Ishikawa (cell line): ENCODE measurements around the gene NOL9.

Experiments
- EGR1 ChIP-seq: IDR thresholded peaks from 2 replicates; pipeline ENCODE4 v1.6.1; 2012
- EP300 ChIP-seq: IDR thresholded peaks from 2 replicates; pipeline ENCODE4 v1.6.1; 2012; ENCODE audit warnings: borderline replicate concordance
- MAX ChIP-seq: IDR thresholded peaks from 2 replicates; pipeline ENCODE4 v1.6.1; 2012
- RAD21 ChIP-seq: IDR thresholded peaks from 2 replicates; pipeline ENCODE4 v1.6.1; 2012; ENCODE audit warnings: low read depth
- YY1 ChIP-seq: IDR thresholded peaks from 2 replicates; pipeline ENCODE4 v1.6.1; 2012; ENCODE audit warnings: low read depth
- TF ChIP-seq, protein P1 (sequence below): IDR thresholded peaks from 2 replicates; pipeline ENCODE4 v1.6.1; 2012

DNA sequence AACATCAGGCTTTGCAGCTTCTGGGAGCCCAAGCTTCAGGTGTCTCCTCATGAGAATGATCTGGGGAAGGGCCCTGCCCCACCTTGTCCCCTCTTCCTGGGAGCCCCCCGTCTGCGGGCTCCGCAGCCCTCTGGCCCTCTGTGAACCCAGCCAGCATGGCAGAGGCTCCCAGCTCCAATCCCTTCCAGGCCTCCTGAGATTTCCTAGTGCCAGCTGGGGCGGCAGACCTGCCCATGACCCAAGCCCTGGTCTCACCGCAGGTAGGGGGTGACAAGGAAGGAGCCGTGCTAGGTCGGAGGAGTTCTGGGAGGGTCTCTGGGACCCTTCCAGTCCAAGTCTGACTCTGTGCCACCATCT lies 70.6 kb downstream of the NOL9 start:
- no peak for TF ChIP-seq EP300
- no peak for TF ChIP-seq MAX
- TF ChIP-seq RAD21 = no peak
- TF ChIP-seq YY1 = no peak
- TF ChIP-seq, protein P1, sequence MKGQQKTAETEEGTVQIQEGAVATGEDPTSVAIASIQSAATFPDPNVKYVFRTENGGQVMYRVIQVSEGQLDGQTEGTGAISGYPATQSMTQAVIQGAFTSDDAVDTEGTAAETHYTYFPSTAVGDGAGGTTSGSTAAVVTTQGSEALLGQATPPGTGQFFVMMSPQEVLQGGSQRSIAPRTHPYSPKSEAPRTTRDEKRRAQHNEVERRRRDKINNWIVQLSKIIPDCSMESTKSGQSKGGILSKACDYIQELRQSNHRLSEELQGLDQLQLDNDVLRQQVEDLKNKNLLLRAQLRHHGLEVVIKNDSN = no peak
- no peak for TF ChIP-seq EGR1
